ENCODE measurements around the gene CDH6. TPM values are rescaled to one million over a fixed set of nuclear protein-coding genes. Genes with fewer than 3 reads are reported as not detected.

The CDH6 gene
- total RNA-seq, 1 donor from 2014 or later = 90.1 TPM

DNA sequence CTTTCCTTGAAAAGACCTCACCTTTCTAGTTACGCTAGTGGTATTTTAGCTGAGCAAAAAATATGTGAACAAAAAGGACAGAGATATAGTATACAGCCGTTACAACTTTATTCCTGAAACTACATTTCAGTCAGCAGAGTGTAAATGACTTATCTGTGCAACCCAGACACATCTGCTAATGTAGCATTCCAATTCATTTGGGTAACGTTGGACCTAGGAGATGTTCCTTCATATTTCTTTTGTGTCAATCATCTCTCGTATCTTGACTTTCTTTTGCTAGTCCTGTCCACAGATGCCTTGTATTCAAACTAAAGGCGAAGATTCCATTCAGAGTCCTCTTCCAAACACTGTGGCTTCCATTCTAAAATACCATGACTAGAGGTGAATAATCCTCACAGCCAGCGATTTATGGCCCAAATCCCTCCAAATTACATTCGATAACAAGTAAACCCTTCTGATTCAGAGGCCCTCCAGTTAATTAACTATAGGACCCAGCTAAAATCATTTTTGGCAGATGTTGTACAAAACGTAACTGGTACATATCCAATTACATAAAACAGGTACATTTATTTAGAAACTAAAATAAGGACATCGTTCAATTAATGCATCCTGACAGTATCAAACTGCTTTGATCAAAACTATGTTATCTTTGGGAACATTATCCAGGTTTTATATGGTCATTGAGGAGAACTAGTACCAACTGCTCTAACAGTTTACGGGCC lies 182.7 kb downstream of the CDH6 start:
- peaks cover 6% of the 10 kb centered on the region for H3K4me1 Mint-ChIP-seq (ENCODE audit: low read depth, unreplicated experiment)
- Histone ChIP-seq H3K9me3 (ENCODE audit: insufficient read depth, low read depth, low read length) (no peaks in the 10 kb centered on the region), H3K4me3 (ENCODE audit: insufficient read depth, low read depth, low read length) (no peak overlapping the region), H3K9ac (ENCODE audit: low read length) (no peak overlapping the region), H3K79me2 (ENCODE audit: insufficient read depth, low read length) (no peaks in the 10 kb centered on the region), H3K4me1 (ENCODE audit: insufficient read depth, low read length) (no peaks in the 10 kb centered on the region), H3K4me2 (ENCODE audit: low read length) (no peak overlapping the region), H2AFZ (ENCODE audit: low read depth, low read length) (no peak overlapping the region), H3K36me3 (ENCODE audit: insufficient read depth, low read length) (no peaks in the 10 kb centered on the region), H4K20me1 (ENCODE audit: insufficient read depth, low read length) (no peaks in the 10 kb centered on the region), H3K27me3 (ENCODE audit: insufficient read depth, low read length) (no peaks in the 10 kb centered on the region), H3K27ac (ENCODE audit: low read depth, low read length) (no peak overlapping the region)
- peaks cover 12% of the 10 kb centered on the region for H3K27me3 Mint-ChIP-seq (ENCODE audit: low read depth, unreplicated experiment)
- no peak for DNase-seq (ENCODE audit: low read depth)
- TF ChIP-seq EZH2 (IDR thresholded peaks at IDR 0.05; ENCODE audit: insufficient read depth, low read length) (no peak), CTCF (IDR thresholded peaks at IDR 0.05; ENCODE audit: insufficient read depth, low read depth, low read length) (no peak)
- H3K27ac Mint-ChIP-seq (ENCODE audit: unreplicated experiment) = no peak overlapping the region
- peaks cover 3% of the 10 kb centered on the region for H3K9me3 Mint-ChIP-seq (ENCODE audit: unreplicated experiment)
- no peak for FAIRE-seq
- H3K36me3 Mint-ChIP-seq (ENCODE audit: low read depth, unreplicated experiment) = peaks cover 2% of the 10 kb centered on the region
- H3K4me3 Mint-ChIP-seq (ENCODE audit: unreplicated experiment) = no peak overlapping the region

GRCh38 chr5:31377274-31377946 lies 183.9 kb downstream of the CDH6 start:
- Mint-ChIP-seq H3K4me3 (ENCODE audit: unreplicated experiment) (no peak overlapping the region), H3K9me3 (ENCODE audit: unreplicated experiment) (no peaks in the 10 kb centered on the region), H3K4me1 (ENCODE audit: low read depth, unreplicated experiment) (peaks cover 5% of the 10 kb centered on the region), H3K27me3 (ENCODE audit: low read depth, unreplicated experiment) (peaks cover 14% of the 10 kb centered on the region), H3K36me3 (ENCODE audit: low read depth, unreplicated experiment) (peaks cover 2% of the 10 kb centered on the region), H3K27ac (ENCODE audit: unreplicated experiment) (no peak overlapping the region)
- TF ChIP-seq EZH2 (IDR thresholded peaks at IDR 0.05; ENCODE audit: insufficient read depth, low read length) (no peak), CTCF (IDR thresholded peaks at IDR 0.05; ENCODE audit: insufficient read depth, low read depth, low read length) (no peak)
- H3K27me3 ChIP-seq (ENCODE audit: insufficient read depth, low read length) = peaks cover 2% of the 10 kb centered on the region
- H3K9me3 ChIP-seq (ENCODE audit: insufficient read depth, low read depth, low read length) = no peaks in the 10 kb centered on the region
- no peak overlapping the region for H3K4me3 ChIP-seq (ENCODE audit: insufficient read depth, low read depth, low read length)
- H3K9ac ChIP-seq (ENCODE audit: low read length) = no peak overlapping the region
- H3K4me2 ChIP-seq (ENCODE audit: low read length) = no peak overlapping the region
- no peaks in the 10 kb centered on the region for H3K4me1 ChIP-seq (ENCODE audit: insufficient read depth, low read length)
- H2AFZ ChIP-seq (ENCODE audit: low read depth, low read length) = no peak overlapping the region
- no peak overlapping the region for H3K27ac ChIP-seq (ENCODE audit: low read depth, low read length)
- no peaks in the 10 kb centered on the region for H4K20me1 ChIP-seq (ENCODE audit: insufficient read depth, low read length)
- FAIRE-seq = no peak
- H3K36me3 ChIP-seq (ENCODE audit: insufficient read depth, low read length) = no peaks in the 10 kb centered on the region
- DNase-seq (ENCODE audit: low read depth) = no peak
- H3K79me2 ChIP-seq (ENCODE audit: insufficient read depth, low read length) = no peaks in the 10 kb centered on the region

DNA sequence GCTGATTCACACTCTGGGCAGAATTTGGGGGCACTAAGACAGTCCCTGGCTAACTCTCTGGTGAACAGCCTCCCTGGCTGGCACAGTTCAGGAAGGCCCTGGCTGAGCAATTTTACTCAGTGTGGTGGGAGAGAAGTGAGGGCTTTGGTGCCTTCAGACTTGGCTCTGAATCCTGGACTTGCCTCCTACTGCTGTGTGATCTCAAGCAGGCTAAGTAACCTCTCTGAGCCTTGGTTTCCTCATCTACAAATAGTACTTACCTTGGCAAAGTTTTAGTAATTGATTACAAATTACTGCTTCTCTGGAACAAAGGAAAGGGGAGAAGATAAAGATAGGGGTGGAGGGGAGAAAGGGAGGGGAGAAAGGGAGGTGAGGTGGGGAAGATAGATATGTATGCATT lies 184.7 kb downstream of the CDH6 start:
- TF ChIP-seq CTCF (IDR thresholded peaks at IDR 0.05; ENCODE audit: insufficient read depth, low read depth, low read length) (no peak), EZH2 (IDR thresholded peaks at IDR 0.05; ENCODE audit: insufficient read depth, low read length) (no peak)
- Mint-ChIP-seq H3K27ac (ENCODE audit: unreplicated experiment) (no peak overlapping the region), H3K27me3 (ENCODE audit: low read depth, unreplicated experiment) (peaks cover 11% of the 10 kb centered on the region), H3K4me3 (ENCODE audit: unreplicated experiment) (no peak overlapping the region), H3K4me1 (ENCODE audit: low read depth, unreplicated experiment) (peaks cover 10% of the 10 kb centered on the region), H3K36me3 (ENCODE audit: low read depth, unreplicated experiment) (peaks cover 2% of the 10 kb centered on the region), H3K9me3 (ENCODE audit: unreplicated experiment) (no peaks in the 10 kb centered on the region)
- no peak overlapping the region for H3K27ac ChIP-seq (ENCODE audit: low read depth, low read length)
- DNase-seq (ENCODE audit: low read depth) (no peak), FAIRE-seq (no peak)
- H3K4me1 ChIP-seq (ENCODE audit: insufficient read depth, low read length) = no peaks in the 10 kb centered on the region
- peaks cover 2% of the 10 kb centered on the region for H3K27me3 ChIP-seq (ENCODE audit: insufficient read depth, low read length)
- H3K9me3 ChIP-seq (ENCODE audit: insufficient read depth, low read depth, low read length) = no peaks in the 10 kb centered on the region
- no peak overlapping the region for H3K4me3 ChIP-seq (ENCODE audit: insufficient read depth, low read depth, low read length)
- no peak overlapping the region for H3K4me2 ChIP-seq (ENCODE audit: low read length)
- no peaks in the 10 kb centered on the region for H3K36me3 ChIP-seq (ENCODE audit: insufficient read depth, low read length)
- H4K20me1 ChIP-seq (ENCODE audit: insufficient read depth, low read length) = no peaks in the 10 kb centered on the region
- no peak overlapping the region for H3K9ac ChIP-seq (ENCODE audit: low read length)
- H2AFZ ChIP-seq (ENCODE audit: low read depth, low read length) = no peak overlapping the region
- no peaks in the 10 kb centered on the region for H3K79me2 ChIP-seq (ENCODE audit: insufficient read depth, low read length)
